ENCODE data around the gene SLX1A. TPM values are rescaled to one million over a fixed set of nuclear protein-coding genes. Genes with fewer than 3 reads are reported as not detected.

SLX1A gene
- total RNA-seq, 1 experiment from 2014 or later = 53.2 TPM

GRCh38 chr16:30147843-30148510 is 45.7 kb upstream of the SLX1A start:
- H3K27ac Mint-ChIP-seq = no peak overlapping the region
- H3K9me3 Mint-ChIP-seq = peaks cover 18% of the 10 kb centered on the region
- no peak for TF ChIP-seq KAT7 (CRISPR knock-in tag; IDR thresholded peaks at IDR 0.05; ENCODE audit: borderline replicate concordance)
- no peak for TF ChIP-seq ZNF219 (CRISPR knock-in tag; IDR thresholded peaks at IDR 0.05; ENCODE audit: borderline replicate concordance)
- no peak for TF ChIP-seq MLX (CRISPR knock-in tag; IDR thresholded peaks at IDR 0.05)
- TF ChIP-seq ZNF396 (CRISPR knock-in tag; IDR thresholded peaks at IDR 0.05; ENCODE audit: borderline replicate concordance) = no peak
- TF ChIP-seq ATF6 (CRISPR knock-in tag; IDR thresholded peaks at IDR 0.05) = no peak
- TF ChIP-seq FOXP1 (CRISPR knock-in tag; IDR thresholded peaks at IDR 0.05; ENCODE audit: borderline replicate concordance) = no peak
- no peak for TF ChIP-seq ZNF138 (CRISPR knock-in tag; conservative IDR thresholded peaks at IDR 0.05)
- no peak for TF ChIP-seq ZNF532 (CRISPR knock-in tag; IDR thresholded peaks at IDR 0.05; ENCODE audit: borderline replicate concordance)
- TF ChIP-seq ESRRA (CRISPR knock-in tag; IDR thresholded peaks at IDR 0.05; ENCODE audit: borderline replicate concordance) = no peak
- TF ChIP-seq OVOL2 (CRISPR knock-in tag; IDR thresholded peaks at IDR 0.05; ENCODE audit: borderline replicate concordance) = no peak
- no peak for TF ChIP-seq ATF1 (CRISPR knock-in tag; IDR thresholded peaks at IDR 0.05)
- TF ChIP-seq AR (CRISPR knock-in tag; IDR thresholded peaks at IDR 0.05) = no peak
- no peak for TF ChIP-seq FOXJ3 (CRISPR knock-in tag; IDR thresholded peaks at IDR 0.05; ENCODE audit: borderline replicate concordance)
- no peak for TF ChIP-seq HMGA2 (CRISPR knock-in tag; IDR thresholded peaks at IDR 0.05)
- no peak for TF ChIP-seq IRF1 (CRISPR knock-in tag; IDR thresholded peaks at IDR 0.05)
- TF ChIP-seq USF1 (CRISPR knock-in tag; IDR thresholded peaks at IDR 0.05) = no peak
- no peak for TF ChIP-seq ZNF425 (CRISPR knock-in tag; conservative IDR thresholded peaks at IDR 0.05)
- ATAC-seq (no peak), DNase-seq (ENCODE audit: low spot score) (no peak)
- no peak overlapping the region for H3K4me3 Mint-ChIP-seq
- ChIA-PET CTCF (interaction anchor here (0.6 to 0.8 kb wide), 2 partner anchors 10 to 36 kb away, joined by 3 to 4 read pairs; no protein-coding TSS in a partner anchor), POLR2A (no interaction called here)
- no peaks in the 10 kb centered on the region for H3K4me1 Mint-ChIP-seq
- H3K27me3 Mint-ChIP-seq (ENCODE audit: low read depth) = peaks cover 35% of the 10 kb centered on the region
- no peaks in the 10 kb centered on the region; the same call in 1 of the 2 replicates for H3K36me3 Mint-ChIP-seq
